HUES48 (cell line): ENCODE results near the gene SPATA32.

Experiments used
- H3K27ac ChIP-seq: one replicate; pipeline ENCODE4 v1.7.0; 2013; ENCODE audit warnings: low read depth, low read length, inconsistent platforms
- H3K27me3 ChIP-seq: 2 replicates; pipeline ENCODE4 v1.6.1; 2013; ENCODE audit warnings: mild to moderate bottlenecking, low read length; ENCODE audit not compliant: control insufficient read depth, insufficient read depth
- H3K36me3 ChIP-seq: 2 replicates; pipeline ENCODE4 v1.6.1; 2013; ENCODE audit warnings: low read length; ENCODE audit not compliant: control insufficient read depth, insufficient read depth
- H3K4me1 ChIP-seq: 2 replicates; pipeline ENCODE4 v1.6.1; 2013; ENCODE audit warnings: mild to moderate bottlenecking, low read length; ENCODE audit not compliant: control insufficient read depth, insufficient read depth
- H3K4me3 ChIP-seq: 2 replicates; pipeline ENCODE4 v1.5.1; 2013; ENCODE audit warnings: mild to moderate bottlenecking, low read depth, low read length
- H3K9ac ChIP-seq: 2 replicates; pipeline ENCODE4 v1.6.1; 2013; ENCODE audit warnings: mild to moderate bottlenecking, low read depth, low read length, moderate library complexity
- H3K9me3 ChIP-seq: 2 replicates; pipeline ENCODE4 v1.6.1; 2013; ENCODE audit warnings: low read length; ENCODE audit not compliant: control insufficient read depth, insufficient read depth

SPATA32 gene, protein sequence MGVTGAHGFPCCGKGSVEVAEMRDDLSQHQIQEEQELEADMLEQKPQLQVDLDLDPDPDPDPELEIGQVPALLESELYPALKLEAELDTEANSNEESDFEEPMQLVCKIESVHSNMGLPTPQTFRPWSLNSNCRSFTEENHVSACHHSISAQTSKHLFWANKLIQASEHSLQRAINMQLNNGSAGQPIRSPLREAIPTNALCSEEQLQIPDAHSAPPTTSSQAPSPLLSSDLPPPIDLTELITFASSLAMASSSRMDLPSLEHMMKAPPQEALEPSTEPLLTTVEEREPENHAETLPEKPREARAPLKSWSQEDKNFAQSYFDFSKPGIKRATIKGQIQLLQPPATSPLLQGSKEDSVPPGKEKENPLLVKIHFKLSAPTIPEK

DNA sequence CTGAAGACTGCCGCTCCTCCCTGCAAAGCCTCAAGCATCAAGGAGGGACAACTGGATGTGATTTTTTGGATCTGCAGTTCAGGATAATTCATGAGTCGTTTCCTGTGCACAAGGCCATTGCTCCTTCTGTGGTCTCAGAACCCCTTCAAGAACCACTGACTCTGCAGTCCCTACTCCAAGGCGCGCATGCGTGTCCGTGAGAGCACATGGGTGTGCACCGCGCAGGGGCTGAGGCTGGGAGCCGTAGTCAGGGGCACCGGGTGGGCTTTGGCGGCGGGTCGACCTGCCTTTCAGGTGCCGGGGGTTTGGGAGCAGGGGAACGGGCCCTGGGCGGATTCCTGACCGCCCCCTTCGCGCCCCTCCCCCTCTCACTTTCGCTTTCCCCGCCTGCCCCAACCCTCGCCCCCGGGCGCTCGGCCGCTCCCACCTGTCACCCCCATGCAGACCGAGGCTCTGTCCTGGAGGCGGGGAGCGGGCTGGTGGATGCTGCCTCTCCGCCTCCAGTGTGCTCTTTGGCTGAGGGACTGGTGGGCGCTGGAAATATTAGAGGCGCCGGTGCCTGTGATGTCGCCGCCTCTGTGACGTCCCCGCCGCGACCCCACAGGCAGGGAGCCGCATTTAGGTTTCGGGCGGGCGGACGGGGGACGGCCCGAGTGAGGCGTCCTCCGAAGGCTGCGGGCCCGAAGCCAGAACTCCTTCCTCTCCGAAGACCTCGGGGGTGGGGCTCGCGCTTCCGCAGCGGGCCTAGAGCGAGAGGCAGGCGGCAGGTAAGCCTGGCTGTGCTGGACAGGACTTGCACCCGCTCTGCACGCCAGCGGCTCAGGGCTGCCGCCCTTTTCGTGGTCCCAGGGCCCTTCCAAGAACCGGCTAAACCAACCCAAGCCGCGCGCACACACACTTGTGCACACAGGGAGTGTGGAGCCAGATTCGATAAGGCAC lies at the start of gene SPATA32:
SPATA32 (minus strand) TSS at position 518 of the 939 bp plus-strand sequence; CDS start at position 440, 78 bp downstream.
- peaks cover 20% of the 10 kb centered on the region for H3K36me3 ChIP-seq
- no peak within 1 kb of the TSS for H3K27ac ChIP-seq
- H3K4me3 ChIP-seq = peak within 1 kb of the TSS; percentile 60
- H3K9me3 ChIP-seq = no peaks in the 10 kb centered on the region
- peaks cover 19% of the 10 kb centered on the region for H3K4me1 ChIP-seq
- peaks cover 13% of the 10 kb centered on the region for H3K27me3 ChIP-seq
- peak within 1 kb of the TSS; percentile 51; the same call in 1 of the 2 replicates for H3K9ac ChIP-seq

DNA sequence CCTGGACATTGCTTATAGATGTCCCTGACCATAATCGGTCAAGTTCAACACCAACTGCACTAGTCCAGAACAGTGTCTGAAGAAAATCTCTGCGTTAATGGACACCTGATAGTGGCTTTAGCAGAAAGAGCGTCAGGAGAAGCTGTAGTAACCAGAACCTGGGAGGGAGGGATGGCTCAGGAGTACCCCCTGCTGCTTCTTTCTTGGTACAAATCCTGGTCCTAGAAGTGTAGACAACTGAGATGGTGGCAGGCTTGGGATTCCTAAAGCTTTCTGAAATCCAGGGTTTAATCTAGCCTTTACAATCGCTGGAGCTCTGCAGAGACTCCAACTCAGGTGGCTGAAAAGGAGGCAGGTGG lies 49.5 kb upstream of the SPATA32 start:
- peaks cover 9% of the 10 kb centered on the region for H3K27me3 ChIP-seq
- H3K4me3 ChIP-seq = no peak overlapping the region
- peaks cover 8% of the 10 kb centered on the region; the same call in 1 of the 2 replicates for H3K4me1 ChIP-seq
- H3K9me3 ChIP-seq = no peaks in the 10 kb centered on the region
- no peak overlapping the region for H3K9ac ChIP-seq
- H3K36me3 ChIP-seq = no peaks in the 10 kb centered on the region
- H3K27ac ChIP-seq = no peak overlapping the region

DNA sequence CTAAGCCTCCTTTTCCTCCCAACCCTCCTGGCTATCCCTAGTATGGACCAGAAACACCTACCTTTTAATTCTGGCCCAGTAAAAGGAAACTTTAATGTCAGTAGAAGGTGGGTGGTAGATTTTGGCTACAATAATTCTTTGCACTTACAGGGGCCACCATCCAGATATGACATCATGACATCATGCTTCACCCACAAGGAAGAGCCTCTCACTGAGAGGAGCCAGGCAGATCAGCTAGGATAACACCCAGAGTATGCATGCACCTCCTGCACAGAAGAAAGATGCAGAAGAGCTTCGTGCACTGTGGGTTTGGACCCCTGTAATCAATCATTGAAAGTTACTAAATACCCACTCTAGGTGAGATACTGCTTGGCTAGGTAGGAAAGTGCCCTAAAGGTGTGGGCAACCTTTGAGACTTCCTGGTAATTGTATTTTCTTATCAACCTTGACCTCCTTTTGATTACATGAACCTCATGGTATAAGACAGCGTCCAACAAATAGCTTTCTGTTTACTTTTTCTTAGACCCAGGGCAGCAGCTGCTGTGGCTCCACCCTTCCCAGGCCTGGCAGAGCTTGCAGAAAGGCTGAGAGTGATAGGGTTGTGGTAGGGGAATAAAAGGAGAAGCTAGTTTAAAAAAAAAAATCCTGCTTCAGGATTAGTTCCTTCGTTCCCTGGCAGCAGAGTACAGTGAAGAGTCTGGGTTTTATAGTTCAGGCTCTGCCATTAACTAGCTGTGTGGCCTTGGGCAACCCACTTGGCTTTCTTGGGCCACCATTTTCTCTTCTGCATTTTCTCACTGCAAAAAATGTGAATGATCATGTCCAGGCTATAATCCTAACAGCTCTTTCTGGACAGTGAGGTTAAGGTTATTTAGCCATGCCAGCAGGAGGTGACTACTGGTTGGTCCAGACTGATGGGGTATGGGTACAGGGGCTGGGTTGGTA lies 48.8 kb upstream of the SPATA32 start:
- Histone ChIP-seq H3K9ac (no peak overlapping the region), H3K4me3 (no peak overlapping the region), H3K27ac (no peak overlapping the region), H3K36me3 (no peaks in the 10 kb centered on the region), H3K9me3 (no peaks in the 10 kb centered on the region), H3K4me1 (peaks cover 3% of the 10 kb centered on the region; the same call in 1 of the 2 replicates), H3K27me3 (peaks cover 5% of the 10 kb centered on the region)

DNA sequence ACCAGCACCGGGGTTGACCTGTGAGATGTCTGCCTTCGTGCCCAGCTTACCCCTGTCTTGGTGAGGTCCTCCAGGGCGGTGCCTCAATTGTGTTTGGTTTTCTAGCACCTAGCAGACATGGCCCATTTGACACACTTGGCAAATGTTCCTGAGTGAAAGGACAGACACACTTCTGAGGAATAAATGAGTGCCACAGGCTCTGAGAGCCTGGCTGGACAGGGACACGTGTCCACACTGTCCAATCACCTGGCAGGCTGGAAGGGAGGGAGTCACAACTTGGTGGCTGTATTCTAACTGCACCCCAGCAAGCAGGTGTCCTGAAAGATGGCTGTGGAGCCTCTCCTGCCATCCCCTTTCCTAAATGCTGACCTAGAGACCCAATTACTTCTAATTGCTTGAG lies 47.5 kb upstream of the SPATA32 start:
- no peak overlapping the region for H3K27ac ChIP-seq
- H3K9ac ChIP-seq = no peak overlapping the region
- H3K9me3 ChIP-seq = no peaks in the 10 kb centered on the region
- H3K27me3 ChIP-seq = no peaks in the 10 kb centered on the region
- no peaks in the 10 kb centered on the region for H3K4me1 ChIP-seq
- H3K4me3 ChIP-seq = no peak overlapping the region
- H3K36me3 ChIP-seq = no peaks in the 10 kb centered on the region

DNA sequence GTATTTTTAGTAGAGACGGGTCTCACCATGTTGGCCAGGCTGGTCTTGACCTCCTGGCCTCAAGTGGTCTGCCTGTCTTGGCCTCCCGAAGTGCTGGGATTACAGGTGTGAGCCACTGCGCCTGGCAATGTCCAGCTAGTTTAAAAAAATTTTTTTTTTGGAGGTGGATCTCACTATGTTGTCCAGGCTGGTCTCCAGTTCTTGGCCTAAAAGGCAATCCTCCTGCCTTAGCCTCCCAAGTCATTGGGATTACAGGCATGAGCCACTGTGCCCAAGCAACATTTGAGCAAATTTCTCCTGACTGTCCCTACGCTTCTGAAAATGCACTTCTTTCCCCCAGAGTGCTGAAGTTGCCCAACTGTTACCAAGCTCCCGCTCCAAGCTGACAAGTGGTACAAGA lies 46.9 kb upstream of the SPATA32 start:
- Histone ChIP-seq H3K4me1 (no peaks in the 10 kb centered on the region), H3K9me3 (no peaks in the 10 kb centered on the region), H3K36me3 (no peaks in the 10 kb centered on the region), H3K4me3 (no peak overlapping the region), H3K9ac (no peak overlapping the region), H3K27ac (no peak overlapping the region), H3K27me3 (no peaks in the 10 kb centered on the region)

DNA sequence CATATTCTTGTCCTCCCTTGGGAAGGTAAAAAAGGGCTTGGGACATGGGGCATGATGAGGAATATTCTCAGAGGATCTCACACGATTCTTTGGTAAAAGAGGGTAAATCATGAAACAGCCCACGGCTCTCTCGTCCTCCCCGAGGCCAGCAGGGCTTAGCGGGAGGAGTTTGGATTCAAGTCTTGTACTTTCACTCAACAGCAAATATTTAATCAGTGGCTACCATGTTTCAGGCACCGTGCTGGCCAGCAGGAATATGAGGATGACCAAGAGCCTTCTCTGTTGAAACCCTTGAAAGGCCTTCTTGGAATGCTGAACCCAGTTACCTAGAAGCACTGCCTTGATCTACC lies 46.1 kb upstream of the SPATA32 start:
- Histone ChIP-seq H3K9me3 (no peaks in the 10 kb centered on the region), H3K4me1 (no peaks in the 10 kb centered on the region), H3K36me3 (no peaks in the 10 kb centered on the region), H3K4me3 (no peak overlapping the region), H3K27me3 (no peaks in the 10 kb centered on the region), H3K9ac (no peak overlapping the region), H3K27ac (no peak overlapping the region)

DNA sequence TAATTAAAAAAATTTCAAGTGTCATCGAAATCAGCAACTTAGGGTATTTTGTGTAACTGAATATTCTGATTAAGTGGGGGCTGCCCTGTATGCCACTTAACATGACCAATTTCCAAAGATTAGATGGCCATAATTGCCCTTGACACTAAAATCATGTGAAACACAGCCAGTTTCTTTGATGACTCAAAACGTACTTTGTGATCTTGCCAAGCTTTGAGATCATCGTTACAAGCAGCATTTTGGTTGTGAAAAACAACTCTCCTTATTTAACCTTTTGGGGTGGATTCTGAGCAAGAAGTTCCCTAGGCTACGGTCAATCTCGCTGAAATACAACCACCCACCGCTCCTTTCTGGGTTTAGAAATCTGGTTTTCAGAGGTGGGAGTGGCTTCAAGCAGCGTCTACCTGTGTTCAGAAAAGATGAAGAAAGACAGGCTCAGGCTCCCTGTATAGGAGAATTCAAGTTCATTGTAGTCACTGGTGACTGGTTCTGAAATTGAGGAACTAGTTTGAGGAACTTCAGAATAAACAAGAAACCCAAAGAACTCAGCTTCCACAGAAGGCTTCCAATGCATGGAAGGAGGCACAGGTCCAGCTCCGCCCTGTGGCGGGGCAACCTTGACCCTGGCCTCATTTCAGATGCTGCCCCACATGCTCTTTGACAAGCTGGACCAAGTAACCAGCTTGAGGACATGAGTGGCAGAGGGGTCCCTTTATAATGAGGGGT lies 45.6 kb upstream of the SPATA32 start:
- H3K4me3 ChIP-seq = no peak overlapping the region
- no peak overlapping the region for H3K9ac ChIP-seq
- H3K27ac ChIP-seq = no peak overlapping the region
- no peaks in the 10 kb centered on the region for H3K36me3 ChIP-seq
- H3K9me3 ChIP-seq = no peaks in the 10 kb centered on the region
- no peaks in the 10 kb centered on the region for H3K27me3 ChIP-seq
- no peaks in the 10 kb centered on the region for H3K4me1 ChIP-seq

DNA sequence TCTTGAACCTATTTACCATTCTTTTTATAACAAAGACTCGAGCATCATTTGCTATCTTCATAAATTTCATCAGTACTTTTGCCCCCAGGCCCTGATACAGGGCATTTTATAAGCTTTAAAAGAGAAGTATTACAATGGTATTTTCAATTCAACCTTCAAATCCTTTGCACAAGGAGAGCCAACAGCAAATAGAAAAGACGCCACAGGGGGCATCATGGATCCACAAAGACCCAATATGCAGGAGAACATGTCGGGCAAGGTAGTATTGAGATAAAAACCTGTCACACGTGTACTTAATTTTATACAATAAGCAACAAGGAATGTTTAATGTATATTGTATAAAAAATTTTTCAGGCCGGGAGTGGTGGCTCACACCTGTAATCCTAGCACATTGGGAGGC lies 44.7 kb upstream of the SPATA32 start:
- H3K4me1 ChIP-seq = no peaks in the 10 kb centered on the region

DNA sequence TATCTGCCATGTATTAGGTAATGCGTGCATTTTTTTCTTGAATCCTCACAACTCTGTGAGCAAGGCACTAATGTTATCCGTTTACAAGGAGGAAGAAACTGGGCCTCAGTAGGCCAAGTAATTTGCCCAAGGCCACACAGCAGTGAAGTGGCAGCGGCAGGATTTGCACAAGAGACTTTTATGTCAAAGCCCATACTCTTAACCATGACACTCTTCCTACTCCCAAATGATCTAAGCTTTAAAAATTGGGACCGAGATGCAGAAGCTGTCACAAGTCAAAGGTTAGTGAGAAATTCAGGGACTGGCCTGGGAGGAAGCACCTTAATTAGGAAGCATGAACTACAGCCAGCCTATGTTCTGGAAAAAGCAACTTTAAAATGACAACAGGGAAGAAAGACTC lies 44.2 kb upstream of the SPATA32 start:
- no peak overlapping the region for H3K9ac ChIP-seq
- H3K4me1 ChIP-seq = no peaks in the 10 kb centered on the region
- no peaks in the 10 kb centered on the region for H3K36me3 ChIP-seq
- H3K9me3 ChIP-seq = no peaks in the 10 kb centered on the region
- no peak overlapping the region for H3K4me3 ChIP-seq
- H3K27me3 ChIP-seq = no peaks in the 10 kb centered on the region
- no peak overlapping the region for H3K27ac ChIP-seq

More for the DNA sequence above, 44.7 kb upstream of the SPATA32 start:
- Histone ChIP-seq H3K9ac (no peak overlapping the region), H3K36me3 (no peaks in the 10 kb centered on the region), H3K4me3 (no peak overlapping the region), H3K9me3 (no peaks in the 10 kb centered on the region), H3K27ac (no peak overlapping the region), H3K27me3 (no peaks in the 10 kb centered on the region)

DNA sequence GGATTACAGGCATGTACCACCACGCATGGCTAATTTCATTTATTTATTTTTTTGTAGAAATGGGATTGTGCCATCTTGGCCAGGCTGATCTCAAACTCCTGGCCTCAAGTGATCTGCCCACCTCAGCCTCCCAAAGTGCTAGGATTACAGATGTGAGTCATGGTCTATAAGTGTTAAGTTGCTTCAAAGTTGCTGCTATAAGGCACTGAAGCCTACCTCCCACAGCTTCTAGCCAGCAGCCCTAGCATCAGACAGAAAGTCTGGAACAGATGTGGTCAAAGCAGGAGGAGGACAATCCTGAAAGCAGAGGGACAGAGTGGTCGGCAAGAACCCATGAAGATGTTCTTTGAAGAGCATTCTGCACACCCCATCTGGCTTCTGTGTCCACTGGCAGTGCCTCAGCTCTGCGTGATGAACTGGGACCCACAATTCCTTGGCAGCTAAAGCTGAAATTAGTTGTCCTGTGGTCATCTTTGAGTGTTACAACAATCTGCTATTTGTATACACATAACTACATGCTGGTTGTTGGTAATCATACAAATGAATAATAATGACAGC lies 43.7 kb upstream of the SPATA32 start:
- Histone ChIP-seq H3K9me3 (no peaks in the 10 kb centered on the region), H3K36me3 (no peaks in the 10 kb centered on the region), H3K27ac (no peak overlapping the region), H3K27me3 (no peaks in the 10 kb centered on the region), H3K4me1 (no peaks in the 10 kb centered on the region), H3K9ac (no peak overlapping the region), H3K4me3 (no peak overlapping the region)
